NCI-H1694 treated with DMSO at 0.1 percent for 48 hours (cell line): ENCODE measurements around the gene TP53I3.
A peak's percentile ranks its signal among the peaks of the same experiment; 100 is the strongest.
"Not testable (repeated sequence)": the region's sequence is repeated elsewhere in the genome, so short reads cannot be mapped to it uniquely, and the experiment has no call there.

ENCODE experiments used
- DNase-seq: peaks from one replicate; lab custom pipeline; 2025; lab: John Stamatoyannopoulos, UW

The TP53I3 gene, protein sequence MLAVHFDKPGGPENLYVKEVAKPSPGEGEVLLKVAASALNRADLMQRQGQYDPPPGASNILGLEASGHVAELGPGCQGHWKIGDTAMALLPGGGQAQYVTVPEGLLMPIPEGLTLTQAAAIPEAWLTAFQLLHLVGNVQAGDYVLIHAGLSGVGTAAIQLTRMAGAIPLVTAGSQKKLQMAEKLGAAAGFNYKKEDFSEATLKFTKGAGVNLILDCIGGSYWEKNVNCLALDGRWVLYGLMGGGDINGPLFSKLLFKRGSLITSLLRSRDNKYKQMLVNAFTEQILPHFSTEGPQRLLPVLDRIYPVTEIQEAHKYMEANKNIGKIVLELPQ

DNA sequence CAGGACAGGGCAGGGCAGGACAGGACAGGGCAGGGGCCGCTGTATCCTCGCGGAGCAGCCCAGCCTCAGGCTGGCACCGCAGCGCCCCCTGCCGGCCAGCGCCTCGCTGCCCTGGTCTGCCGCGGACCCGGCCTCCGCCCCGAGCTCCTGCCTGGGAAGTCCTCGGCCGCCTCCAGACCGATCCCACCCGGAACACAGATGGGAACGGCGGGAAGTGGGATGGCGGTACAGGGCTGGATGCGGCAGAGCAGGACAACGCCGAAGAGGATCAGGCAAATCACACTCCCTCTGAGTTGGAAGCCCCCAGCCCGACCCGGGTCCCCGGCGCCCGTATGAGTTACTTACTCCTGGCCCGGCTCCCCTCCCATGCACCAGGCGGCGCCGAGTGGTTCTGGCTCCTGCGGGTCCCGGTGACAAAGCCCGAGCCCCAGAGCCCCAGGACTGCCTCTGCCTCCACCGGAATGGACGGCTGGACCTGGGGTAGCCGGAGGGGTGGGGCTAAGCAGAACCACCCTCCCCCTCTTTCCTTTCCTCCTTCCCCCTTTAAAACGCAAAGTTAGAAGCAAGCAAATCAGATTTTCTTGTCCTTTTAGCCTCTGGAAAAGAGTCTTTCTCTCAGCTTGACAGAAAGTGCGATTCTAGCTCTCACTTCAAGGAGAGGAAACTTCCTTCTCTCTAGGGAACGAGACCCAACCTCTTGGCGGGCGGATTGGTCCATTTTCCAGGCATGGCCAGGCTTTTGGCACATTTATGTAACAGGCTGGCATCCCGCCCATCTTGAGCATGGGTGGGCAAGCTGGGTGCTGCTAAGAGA, at the start of gene TP53I3:
Gene TP53I3, minus strand, starts transcription at position 449 of the 814 bp plus-strand sequence. CDS start 508 bp downstream, outside the sequence.
- peak; percentile 78 for DNase-seq

DNA sequence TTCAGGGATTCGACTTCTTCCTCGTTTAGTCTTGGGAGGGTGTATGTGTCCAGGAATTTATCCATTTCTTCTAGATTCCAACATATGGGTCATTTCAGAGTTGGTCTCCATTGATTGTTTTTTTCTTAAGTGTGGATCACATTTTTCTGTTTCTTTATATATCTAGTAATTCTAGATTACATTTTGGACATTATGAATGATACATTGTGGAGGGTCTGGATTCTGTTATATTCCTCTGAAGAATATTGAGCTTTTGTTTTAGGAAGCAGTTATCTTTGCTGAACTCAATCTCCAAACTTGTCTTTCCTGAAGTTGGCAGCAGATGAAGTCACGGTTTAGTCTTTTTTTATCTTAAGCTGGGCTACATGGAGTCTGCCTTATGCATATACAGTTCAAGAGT, 47.9 kb upstream of the TP53I3 start:
- DNase-seq: no peak

DNA sequence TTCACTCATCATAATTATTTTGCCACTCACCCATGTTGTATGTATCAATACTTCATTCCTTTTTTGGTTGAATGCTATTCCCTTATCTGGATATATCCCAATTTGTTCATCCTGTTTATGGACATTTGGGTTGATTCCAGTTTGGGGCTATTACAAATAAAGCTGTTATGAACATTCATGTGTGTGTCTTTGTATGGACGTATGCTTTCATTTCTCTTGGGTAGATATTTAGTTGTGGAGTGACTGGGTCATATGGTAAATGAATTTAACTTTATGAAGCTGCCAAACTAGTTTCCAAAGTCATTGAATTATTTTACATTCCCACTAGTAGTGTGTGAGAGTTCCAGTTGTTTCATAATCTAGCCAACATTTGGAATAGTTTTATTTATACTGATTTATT, 41.3 kb upstream of the TP53I3 start:
- no peak for DNase-seq

DNA sequence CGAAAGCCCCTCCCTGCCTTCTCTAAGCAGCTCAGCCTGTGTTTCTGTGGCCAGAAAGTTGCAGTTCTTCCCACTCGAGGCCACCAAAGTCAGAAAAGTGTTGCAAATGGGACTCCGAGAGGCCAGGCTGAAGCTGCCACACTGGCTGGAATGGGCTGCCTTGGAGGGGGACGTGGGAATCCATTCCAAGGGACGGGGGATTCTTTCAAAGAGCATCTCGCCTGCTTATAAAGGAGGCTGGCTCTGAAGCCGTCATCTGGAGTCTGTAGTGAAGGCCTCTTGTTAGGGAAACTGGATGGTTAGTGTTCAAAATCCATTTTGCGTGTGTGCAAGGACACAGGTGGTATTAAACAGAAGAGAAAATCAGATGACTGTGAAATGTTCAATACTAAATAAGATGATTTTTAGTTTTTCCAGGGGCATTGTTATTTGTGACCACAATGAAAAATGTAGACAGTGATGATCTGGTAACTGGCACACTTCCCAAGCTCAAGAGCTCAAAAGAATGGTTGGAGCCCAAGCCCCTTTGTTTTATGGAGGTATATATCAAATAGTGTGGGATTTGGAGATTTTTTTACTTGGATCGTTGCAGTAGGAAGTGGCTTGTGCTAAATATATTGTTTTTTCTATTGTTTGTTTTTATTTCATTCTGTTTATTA, 39.4 kb upstream of the TP53I3 start:
- DNase-seq: peak; percentile 71

DNA sequence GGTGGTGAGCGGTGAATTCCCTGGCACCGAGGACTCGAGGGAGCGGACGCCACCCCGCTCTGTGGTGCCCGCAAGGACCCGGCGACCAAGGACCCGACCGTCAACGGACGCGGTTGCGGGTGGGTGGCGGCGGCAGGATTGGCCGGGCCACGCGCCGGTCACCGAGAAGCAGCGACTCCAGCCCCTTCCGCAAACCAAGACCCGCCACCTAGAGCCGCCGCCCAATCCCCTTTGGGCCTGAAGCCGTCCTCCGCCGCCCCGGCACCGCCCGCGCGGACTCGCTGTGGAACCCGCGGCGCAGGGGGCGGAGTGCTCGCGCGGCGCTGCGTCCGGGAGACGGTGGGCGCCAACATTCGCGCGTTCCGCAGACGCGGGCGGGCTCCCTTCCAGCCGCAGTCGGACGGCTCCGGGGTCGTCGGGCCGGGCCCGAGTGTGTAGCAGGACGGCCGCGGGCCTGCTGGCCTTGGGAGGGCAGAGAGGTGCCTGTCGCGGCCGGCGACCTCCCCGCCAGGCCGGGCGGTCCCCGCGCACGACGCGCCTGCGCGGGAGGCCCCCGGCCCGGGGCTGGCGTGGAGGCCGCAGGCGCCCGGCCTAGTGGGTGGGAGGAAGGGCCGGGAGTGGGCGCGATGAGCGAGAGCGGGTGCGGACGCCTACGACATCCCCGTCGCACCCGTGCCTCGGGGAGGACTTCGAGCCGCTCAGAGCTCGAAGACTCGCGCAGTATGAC, 38.7 kb upstream of the TP53I3 start, which contains the start of the genes FAM228B and PFN4:
Gene FAM228B, plus strand, starts transcription at position 275 of the 727 bp plus-strand sequence. CDS start 893 bp downstream, outside the sequence.
Gene PFN4, minus strand, starts transcription at position 140 of the 727 bp plus-strand sequence. CDS start 799 bp downstream, outside the sequence.
- peak; percentile 75 for DNase-seq

DNA sequence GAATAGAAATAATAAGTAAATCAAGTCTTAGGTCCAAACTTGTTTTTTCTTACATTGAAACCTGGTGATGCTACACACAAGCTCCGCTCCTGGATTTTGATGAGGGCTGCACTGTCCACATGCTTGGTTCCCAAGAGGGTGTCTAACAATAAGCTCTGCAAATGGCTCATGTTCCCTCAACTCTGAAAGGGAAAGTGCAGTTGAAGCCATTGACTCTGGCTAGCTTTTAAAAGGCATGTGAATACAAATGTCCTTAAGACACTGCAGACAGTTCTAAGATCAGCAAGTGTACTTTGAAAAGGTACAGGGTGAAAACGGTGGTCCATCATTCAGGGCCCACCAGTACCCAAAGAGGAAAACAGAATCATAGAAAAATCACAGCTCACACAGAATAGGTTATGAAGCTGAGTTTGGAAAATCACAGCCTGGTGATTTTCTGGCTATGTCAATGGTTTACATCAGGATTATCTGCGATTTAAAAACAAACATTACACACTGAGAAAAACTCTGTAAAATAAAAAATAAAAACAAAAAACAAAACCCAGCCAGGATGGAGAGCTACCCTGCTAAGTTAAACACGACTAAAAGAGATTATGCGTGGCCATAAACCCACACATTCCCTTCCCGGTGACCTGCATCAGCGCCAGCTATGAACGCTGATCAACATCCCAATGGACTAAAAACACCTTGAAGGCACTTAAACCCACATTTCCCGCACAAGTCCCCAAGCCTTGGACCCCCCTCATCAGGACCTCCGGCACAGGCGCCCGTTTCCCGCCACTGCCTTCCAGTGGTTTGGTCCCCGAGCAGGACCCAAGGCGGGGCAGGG, 37.9 kb upstream of the TP53I3 start:
- no peak for DNase-seq

DNA sequence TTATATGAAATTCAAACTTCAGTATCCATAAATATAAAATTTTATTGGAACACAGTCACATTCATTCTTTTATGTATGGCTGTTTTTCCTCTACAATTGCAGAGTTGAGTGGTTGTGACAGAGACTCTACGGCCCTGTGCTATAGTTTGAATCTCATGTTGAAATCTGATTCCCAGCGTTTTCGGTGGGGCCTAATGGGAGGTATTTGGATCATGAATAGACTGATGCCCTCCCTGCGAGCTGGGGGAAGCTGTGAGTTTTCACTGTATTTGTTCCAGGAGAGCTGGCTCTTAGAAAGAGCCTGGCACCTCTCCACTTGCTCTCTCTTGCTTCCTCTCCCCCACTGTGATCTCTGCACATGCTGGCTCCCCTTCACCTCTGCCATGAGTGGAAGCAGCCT, 36.8 kb upstream of the TP53I3 start:
- DNase-seq: no peak

DNA sequence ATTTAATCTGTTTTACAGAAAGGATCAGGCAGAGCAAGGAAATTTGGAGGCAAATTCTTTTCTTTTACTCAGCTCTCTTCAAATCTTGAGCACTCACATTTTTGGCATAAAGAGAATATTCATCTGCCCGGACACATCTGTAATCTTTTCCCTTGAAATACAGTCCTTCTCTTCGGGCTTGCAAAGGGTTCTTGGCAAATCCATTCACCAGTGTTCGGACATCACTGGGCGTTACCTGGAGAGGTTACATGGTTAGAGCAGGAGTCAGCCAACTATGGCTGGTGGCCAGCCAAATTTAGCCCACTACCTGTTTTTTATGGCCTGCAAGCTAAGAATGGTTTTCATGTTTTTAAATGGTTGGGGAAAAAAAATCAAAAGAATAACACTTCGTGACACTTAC, 36.4 kb upstream of the TP53I3 start:
- DNase-seq: no peak

DNA sequence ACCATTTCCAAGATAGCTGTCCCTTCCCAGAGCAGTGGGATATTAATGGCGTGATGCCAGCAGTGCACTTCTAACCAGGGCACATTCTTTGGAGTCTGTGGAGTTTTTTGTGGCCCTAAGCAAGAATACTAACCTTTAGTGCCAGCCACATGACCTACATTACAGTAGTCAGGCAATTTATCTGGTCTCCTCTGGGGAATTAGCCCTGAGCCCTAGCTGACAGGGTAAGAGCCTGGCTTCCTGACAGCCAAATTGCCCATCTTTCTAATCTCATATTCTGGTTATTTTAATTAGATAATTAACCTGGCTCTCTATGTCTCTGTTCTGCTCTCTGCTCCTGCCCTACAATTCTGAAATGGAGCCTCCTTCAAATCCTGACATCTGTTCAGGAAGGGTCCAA, 33.3 kb upstream of the TP53I3 start:
- no peak for DNase-seq

DNA sequence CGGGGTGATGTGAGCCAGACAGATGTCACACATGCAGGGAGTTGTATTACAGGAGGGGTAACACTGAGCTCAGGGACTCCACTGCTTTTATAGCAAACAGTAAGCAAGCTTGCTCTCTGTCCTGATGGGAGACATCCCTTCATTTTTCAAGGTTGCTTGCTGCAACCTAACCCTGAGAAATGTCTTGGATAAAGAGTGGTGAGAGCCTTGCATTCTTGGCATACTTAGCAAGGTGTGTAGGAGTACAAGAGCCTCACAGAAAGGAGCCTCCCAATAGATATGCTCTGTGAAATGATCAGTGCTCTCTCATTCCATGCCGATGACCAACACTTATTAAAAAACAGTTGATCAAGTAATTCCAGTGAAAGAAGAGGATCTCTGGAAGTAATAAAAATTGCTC, 30.4 kb upstream of the TP53I3 start:
- no peak for DNase-seq

DNA sequence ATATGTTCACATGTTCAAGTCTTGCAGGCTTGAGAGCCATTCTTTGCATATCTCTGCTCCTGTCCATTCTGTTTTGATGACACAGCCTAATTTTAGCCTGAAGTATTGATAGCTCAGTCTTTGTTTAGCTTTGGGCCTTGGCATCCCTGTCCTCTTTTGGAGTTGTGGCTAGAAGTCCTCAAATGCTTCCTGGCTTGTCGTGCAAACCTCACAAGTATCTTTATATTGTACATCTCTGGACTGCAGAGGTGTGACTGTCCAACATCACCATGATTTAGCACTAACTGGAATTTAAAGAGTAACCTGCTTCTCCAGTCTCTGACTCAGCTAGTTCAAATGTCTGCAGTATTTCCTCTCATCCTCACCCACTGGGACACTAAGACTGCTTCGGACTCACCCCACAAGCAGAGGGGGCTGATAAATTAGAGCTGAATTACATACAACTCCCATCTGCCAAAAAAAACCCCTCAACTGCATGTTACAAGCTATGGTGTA, 26.8 kb upstream of the TP53I3 start:
- no peak for DNase-seq

DNA sequence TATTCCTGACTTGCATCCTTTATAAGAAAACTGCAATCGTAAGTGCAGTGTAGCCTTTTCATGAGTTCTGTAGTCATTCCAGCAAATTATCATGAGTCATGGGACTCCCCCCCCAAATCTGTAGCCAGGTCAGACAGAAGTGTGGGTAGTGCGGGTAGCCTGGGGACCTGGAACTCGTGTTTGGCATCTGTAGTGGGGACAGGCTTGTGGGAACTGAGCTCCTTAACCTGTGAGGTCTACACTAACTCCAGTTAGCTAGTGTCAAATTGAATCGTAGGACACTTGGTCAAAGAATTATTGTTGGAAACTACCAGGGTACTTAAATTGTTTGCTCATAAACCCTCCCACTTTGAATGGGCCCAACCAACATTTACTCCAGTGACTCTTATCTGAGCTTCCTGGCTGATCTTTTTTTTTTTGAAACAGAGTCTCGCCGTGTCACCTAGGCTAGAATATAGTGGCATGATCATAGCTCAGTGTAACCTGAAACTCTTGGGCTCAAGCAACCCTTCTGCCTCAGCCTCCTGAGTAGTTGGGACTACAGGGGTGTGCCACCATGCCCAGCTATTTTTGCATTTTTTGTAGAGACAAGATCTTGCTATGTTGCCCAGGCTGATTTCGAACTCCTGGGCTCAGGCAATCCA, 26.1 kb upstream of the TP53I3 start:
- DNase-seq: no peak

DNA sequence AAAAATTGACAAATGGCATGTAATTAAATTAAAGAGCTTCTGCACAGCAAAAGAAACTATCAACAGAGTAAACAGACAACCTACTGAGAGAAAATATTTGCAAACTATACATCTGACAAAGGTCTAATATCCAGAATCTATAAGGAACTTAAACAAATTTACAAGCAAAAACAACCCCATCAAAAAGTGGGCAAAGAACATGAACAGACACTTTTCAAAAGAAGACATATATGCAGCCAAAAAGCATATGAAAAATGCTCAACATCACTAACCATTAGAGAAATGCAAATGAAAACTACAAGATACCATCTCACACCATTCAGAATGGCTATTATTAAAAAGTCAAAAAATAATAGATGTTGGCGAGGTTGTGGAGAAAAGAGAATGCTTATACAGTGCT, 24.8 kb upstream of the TP53I3 start:
- not testable (repeated sequence) for DNase-seq

DNA sequence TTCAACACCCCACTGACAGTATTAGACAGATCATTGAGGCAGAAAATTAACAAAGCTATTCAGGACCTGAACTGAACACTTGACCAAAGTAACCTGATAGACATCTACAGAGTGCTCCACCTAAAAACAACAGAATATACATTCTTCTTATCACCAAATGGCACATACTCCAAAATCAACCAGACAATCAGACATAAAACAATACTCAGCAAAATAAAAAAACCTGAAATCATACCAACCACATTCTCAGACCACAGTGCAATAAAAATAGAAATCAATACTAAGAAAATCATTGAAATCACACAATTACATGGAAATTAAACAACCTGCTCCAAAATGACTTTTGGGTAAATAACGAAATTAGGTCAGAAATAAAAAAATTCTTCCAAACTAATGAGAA, 22.7 kb upstream of the TP53I3 start:
- no peak for DNase-seq

DNA sequence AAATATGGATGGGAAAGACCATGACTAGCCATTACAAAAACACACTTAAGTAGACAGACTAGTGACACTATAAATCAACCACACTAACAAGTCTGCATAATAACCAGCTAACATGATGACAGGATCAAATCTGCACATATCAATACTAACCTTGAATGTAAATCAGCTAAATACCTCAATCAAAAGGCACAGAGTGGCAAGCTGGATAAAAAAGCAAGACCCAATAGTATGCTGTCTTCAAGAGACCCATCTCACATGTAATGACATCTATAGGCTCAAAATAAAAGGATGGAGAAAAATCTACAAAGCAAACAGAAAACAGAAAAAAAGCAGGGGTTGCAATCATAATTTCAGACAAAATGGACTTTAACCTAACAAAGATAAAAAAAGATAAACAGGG, 22.2 kb upstream of the TP53I3 start:
- no peak for DNase-seq

DNA sequence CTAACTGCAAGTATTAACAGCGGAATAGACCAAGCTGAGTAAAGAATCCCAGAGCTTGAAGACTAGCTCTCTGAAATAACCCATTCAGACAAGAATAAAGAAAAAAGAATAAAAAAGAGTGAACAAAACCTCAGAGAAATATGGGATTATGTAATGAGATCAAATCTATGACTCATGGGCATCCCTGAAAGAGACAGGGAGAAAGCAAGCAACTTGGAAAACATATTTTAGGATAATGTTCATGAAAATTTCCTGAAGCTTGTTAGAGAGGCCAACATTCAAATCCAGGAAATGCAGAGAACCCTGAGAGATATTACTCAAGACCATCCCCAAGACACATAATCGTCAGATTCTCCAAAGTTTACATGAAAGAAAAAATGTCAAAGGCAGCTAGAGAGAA, 21.2 kb upstream of the TP53I3 start:
- DNase-seq: no peak

DNA sequence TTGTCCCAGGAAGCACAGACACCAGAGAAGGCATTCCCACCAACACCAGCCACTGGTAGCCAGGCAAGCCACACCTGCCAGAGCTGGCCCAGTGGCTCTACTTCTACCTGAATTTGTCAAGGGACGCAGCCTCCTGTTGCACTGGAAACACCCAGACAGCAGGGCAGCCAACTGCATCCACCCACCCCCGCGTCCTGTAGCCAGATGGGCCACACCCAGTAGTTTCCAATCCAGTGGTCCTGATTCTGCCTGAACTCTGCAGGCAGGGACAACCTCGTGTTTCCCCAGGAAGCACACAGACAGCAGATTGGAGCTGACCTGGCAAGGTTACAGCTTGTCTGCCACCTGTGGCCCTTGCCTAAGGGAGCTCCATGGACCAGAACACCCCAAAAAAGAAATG, 20.3 kb upstream of the TP53I3 start:
- no peak for DNase-seq

DNA sequence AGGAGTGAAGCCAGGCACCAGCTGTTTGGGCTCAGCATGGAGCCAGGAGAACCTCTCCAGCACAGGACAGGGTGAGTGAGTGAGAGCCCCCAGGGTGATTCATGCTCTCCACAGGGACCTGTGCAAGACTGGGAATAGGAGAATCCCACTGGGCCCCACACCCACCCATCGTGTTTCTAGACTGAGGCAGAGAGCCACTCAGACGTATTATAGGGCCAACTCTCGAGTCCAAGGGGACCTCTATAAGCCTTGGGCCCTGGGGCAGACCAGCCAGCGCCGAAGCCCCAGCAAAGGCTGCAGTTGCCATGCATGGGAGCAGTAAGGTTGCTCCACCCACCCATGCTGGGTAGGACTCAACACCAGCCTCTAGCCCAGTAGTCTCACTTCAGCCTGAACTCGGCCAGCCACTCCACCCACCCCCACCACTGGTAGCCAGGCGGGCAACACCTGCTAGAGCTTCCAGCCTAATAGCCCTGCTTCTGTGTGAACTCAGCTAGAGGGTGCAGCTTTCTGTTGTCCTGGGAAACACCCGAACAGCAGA, 19.5 kb upstream of the TP53I3 start:
- DNase-seq: no peak

DNA sequence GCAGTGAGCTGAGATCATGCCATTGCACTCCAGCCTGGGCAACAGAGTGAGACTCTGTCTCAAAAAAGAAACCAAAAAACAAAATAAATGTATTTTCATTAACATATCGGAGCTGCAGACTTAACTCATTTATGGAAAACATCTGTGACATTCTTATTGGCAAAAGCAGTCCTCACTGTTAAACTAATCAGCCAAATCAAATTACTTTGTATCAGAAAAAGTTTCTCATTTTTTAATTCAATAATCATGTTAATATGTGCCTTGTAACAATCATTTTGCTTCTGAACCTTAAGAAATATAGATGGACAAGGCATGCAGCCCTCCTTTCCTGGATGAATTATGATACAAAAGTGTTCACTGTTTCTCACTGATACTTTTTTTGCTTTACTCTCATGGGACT, 18.0 kb upstream of the TP53I3 start:
- DNase-seq: no peak

DNA sequence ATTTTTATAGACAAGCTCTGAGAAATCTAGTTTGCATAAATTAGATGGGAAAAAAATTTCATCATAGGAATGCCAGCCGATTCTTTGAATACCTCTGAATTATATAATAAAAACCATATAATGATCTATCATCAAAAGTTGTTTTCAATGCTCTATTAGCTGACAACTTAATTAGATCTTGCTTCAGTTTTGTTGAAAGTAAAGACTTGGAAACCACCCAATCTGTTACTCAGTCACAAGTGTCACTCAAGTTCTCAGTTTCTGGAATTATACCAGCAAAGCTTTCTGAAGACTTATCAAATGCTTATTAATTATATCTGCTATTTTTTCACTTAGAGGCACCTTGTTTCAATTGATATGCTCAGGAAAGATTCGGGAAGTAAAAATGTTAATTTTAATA, 17.4 kb upstream of the TP53I3 start:
- DNase-seq: no peak
